Tibial artery (tissue), 4 donors: ENCODE results near the gene GLOD4.
"Not testable (repeated sequence)": the region's sequence is repeated elsewhere in the genome, so short reads cannot be mapped to it uniquely, and the experiment has no call there.

Source experiments
- DNase-seq, 2 donors: peaks; one replicate each; pipeline ENCODE4 v3.0.0-alpha.2; 2019
- H3K27ac ChIP-seq, 2 donors: fragments of 200-600 bp; sonication (generic) in 1 of 2; 1 replicate in 1 of 2; 2 replicates in 1 of 2; pipeline ENCODE4 v1.5.1; 2018 to 2019; ENCODE audit warnings: mild to moderate bottlenecking in 1 of 2
- H3K27me3 ChIP-seq, 2 donors: fragments of 200-600 bp; sonication (generic) in 1 of 2; one replicate each; pipeline versions ENCODE4 v1.5.1 to v1.6.0; 2016 to 2019
- H3K36me3 ChIP-seq, 3 donors: fragments of 200-600 bp; sonication (generic) in 2 of 3; one replicate each; pipeline ENCODE4 v1.5.1; 2016 to 2019; ENCODE audit warnings: mild to moderate bottlenecking in 2 of 3
- H3K4me1 ChIP-seq, 4 donors: fragments of 200-600 bp; sonication (generic) in 2 of 4; 1 replicate in 3 of 4; 2 replicates in 1 of 4; pipeline ENCODE4 v1.5.1; 2016 to 2019
- H3K4me3 ChIP-seq, 2 donors: fragments of 200-600 bp; sonication (generic) in 1 of 2; 1 replicate in 1 of 2; 2 replicates in 1 of 2; pipeline ENCODE4 v1.5.1; 2018 to 2019; ENCODE audit warnings: mild to moderate bottlenecking in 2 of 2
- H3K9me3 ChIP-seq, 3 donors: fragments of 200-600 bp; sonication (generic) in 1 of 3; one replicate each; pipeline ENCODE4 v1.5.1; 2016 to 2019
- intact Hi-C: fragments of 100-400 bp; cut with DNase I; formaldehyde crosslinking; loops from one replicate; pipeline ENCODE4 v1.15.0; 2023; ENCODE audit warnings: low total_unique reads
- TF ChIP-seq, protein P1 (sequence below), 2 experiments: fragments of 200-600 bp in 1 of 2; fragments of 450-650 bp in 1 of 2; IDR thresholded peaks; one replicate each; pipeline ENCODE4 v1.5.1; 2017 to 2019; ENCODE audit warnings: antibody characterized with exemption in 2 of 2, mild to moderate bottlenecking in 1 of 2, moderate library complexity in 1 of 2

The GLOD4 gene

DNA sequence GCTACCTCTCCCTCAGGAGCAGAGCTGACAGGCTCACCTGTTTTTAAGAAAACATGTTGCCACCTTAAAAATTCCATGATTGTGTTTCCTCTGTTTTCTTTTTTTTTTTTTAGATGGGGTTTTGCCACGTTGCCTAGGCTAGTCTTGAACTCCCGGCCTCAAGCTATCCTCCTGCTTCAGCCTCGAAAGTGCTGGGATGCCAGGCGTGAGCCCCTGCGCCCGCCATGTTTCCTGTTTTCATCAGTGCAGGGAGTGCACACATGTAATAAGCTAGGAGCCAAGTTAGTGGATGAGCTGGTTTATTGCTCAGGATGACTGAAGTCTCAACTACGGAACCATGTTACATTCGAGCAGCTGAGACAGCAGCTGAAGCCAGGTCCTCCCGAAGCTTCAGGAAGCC is 13.6 kb upstream of the GLOD4 start:
- Histone ChIP-seq H3K27ac (peak overlapping the region; percentile 26 to 68), H3K4me3 (no peak overlapping the region), H3K36me3 (peaks cover 8 to 35% (median 19%) of the 10 kb centered on the region in 3 donors), H3K9me3 (no peaks in the 10 kb centered on the region), H3K27me3 (no peaks in the 10 kb centered on the region), H3K4me1 (peaks cover 0 to 17% (median 9%) of the 10 kb centered on the region in 4 donors)
- intact Hi-C loops = loop anchor here (2.0 kb wide), 1 partner anchor 185 kb away; no protein-coding TSS in a partner anchor
- no peak for DNase-seq
- TF ChIP-seq, protein P1, sequence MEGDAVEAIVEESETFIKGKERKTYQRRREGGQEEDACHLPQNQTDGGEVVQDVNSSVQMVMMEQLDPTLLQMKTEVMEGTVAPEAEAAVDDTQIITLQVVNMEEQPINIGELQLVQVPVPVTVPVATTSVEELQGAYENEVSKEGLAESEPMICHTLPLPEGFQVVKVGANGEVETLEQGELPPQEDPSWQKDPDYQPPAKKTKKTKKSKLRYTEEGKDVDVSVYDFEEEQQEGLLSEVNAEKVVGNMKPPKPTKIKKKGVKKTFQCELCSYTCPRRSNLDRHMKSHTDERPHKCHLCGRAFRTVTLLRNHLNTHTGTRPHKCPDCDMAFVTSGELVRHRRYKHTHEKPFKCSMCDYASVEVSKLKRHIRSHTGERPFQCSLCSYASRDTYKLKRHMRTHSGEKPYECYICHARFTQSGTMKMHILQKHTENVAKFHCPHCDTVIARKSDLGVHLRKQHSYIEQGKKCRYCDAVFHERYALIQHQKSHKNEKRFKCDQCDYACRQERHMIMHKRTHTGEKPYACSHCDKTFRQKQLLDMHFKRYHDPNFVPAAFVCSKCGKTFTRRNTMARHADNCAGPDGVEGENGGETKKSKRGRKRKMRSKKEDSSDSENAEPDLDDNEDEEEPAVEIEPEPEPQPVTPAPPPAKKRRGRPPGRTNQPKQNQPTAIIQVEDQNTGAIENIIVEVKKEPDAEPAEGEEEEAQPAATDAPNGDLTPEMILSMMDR (IDR thresholded peaks at IDR 0.05) = no peak

DNA sequence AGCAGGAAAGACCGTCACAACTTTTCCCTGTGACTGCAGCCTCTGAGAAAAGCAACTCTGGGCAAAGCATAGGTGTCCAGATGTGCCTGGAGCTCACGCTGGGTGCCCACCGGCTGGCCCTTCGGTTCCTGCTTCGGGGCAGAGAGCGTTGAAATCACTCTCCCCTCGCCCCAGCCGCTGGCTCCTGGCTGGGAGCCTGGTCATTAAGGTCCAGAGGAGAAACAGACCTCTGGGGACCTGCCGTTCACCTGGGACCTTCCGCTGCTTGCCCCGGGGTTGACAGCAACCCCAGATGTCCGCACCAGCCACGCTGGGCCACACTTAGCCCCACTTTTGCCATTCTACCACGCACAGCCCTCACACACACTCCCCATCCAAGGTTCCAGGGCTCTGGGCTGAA is 13.2 kb upstream of the GLOD4 start:
- no peak for DNase-seq
- intact Hi-C loops = loop anchor here (2.0 kb wide), 1 partner anchor 186 kb away; no protein-coding TSS in a partner anchor
- H3K27ac ChIP-seq = peak overlapping the region; percentile 26 to 68
- H3K36me3 ChIP-seq = peaks cover 8 to 32% (median 19%) of the 10 kb centered on the region in 3 donors
- peaks cover 0 to 19% (median 9%) of the 10 kb centered on the region in 4 donors for H3K4me1 ChIP-seq
- no peaks in the 10 kb centered on the region for H3K27me3 ChIP-seq
- peak overlapping the region; percentile 34 to 40 for H3K4me3 ChIP-seq
- TF ChIP-seq, protein P1 (IDR thresholded peaks at IDR 0.05) = no peak
- no peaks in the 10 kb centered on the region for H3K9me3 ChIP-seq

DNA sequence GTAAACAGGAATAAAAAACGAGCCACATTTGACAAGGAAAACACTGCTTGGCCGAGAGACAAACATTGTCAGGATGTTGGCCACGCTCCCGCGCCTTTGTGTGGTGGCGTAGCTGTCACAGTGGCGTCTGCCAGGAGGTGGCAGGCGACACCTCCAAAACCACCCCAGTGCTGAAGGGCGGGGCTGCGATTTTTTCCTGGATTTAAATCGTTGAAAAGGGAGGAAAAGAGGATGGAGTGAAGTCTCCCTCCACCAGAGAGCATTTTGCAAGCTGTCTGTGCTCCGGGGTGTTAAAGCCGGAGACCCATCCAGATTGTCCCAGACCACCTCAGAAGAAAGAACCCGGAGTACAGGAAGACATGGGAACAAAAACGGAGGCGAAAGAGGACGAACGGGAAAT is 12.8 kb upstream of the GLOD4 start:
- peak; percentile 85 to 90 for DNase-seq
- Histone ChIP-seq H3K9me3 (no peaks in the 10 kb centered on the region), H3K27ac (peak overlapping the region in 1 of 2 donors; percentile 68), H3K36me3 (peaks cover 10 to 32% (median 23%) of the 10 kb centered on the region in 3 donors), H3K4me1 (peaks cover 0 to 23% (median 9%) of the 10 kb centered on the region in 4 donors), H3K4me3 (peak overlapping the region; percentile 34 to 40), H3K27me3 (no peaks in the 10 kb centered on the region)
- intact Hi-C loops = loop anchor here (2.0 kb wide), 1 partner anchor 186 kb away; no protein-coding TSS in a partner anchor
- TF ChIP-seq, protein P1 (IDR thresholded peaks at IDR 0.05) = peak; percentile 81 to 96

DNA sequence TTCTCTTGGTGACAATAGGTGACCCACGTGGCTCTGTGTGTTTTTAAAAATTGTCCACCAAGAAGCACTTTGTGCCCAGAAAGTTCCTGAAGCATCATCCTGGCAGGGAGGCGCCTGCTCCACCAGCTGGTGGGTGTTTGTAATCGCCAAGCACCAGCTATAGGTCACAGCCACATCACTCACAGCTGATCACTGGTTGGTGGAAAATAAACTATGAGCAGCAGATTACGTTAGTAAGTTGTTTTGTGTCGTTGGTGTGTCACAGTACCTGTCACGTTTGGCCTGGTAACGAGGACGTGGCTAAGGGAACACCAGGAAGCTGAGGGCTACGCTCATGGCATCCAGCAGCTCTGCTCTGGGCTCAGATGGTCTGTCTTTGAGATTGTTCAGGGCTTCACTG is 10.2 kb upstream of the GLOD4 start:
- no peak for DNase-seq
- Histone ChIP-seq H3K27me3 (no peaks in the 10 kb centered on the region), H3K36me3 (peaks cover 33 to 54% (median 48%) of the 10 kb centered on the region in 3 donors), H3K4me3 (no peak overlapping the region), H3K27ac (no peak overlapping the region), H3K9me3 (no peaks in the 10 kb centered on the region), H3K4me1 (peaks cover 0 to 24% (median 9%) of the 10 kb centered on the region in 4 donors)
- intact Hi-C loops = no loop called here
- TF ChIP-seq, protein P1 (IDR thresholded peaks at IDR 0.05) = no peak

DNA sequence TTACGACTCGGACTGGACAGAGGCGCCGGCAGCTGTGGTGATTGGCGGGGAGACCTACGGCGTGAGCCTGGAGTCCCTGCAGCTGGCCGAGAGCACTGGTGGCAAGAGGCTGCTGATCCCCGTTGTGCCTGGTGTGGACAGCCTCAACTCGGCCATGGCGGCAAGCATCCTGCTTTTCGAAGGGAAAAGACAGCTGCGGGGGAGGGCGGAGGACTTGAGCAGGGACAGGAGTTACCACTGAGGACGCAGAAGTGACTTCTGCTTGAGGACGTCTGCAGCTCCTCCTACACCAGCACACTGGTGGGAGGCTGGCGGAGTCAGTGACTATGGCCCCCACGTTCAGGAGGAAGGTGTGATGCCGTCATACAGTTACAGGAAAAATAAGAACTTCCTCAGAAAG is 9.7 kb upstream of the GLOD4 start:
- peak in 1 of 2 donors; percentile 63 for DNase-seq
- H3K27me3 ChIP-seq = no peaks in the 10 kb centered on the region
- H3K4me1 ChIP-seq = peaks cover 0 to 24% (median 9%) of the 10 kb centered on the region in 4 donors
- H3K9me3 ChIP-seq = no peaks in the 10 kb centered on the region
- H3K4me3 ChIP-seq = no peak overlapping the region
- TF ChIP-seq, protein P1 (IDR thresholded peaks at IDR 0.05) = no peak
- intact Hi-C loops = no loop called here
- no peak overlapping the region for H3K27ac ChIP-seq
- peaks cover 33 to 56% (median 48%) of the 10 kb centered on the region in 3 donors for H3K36me3 ChIP-seq

DNA sequence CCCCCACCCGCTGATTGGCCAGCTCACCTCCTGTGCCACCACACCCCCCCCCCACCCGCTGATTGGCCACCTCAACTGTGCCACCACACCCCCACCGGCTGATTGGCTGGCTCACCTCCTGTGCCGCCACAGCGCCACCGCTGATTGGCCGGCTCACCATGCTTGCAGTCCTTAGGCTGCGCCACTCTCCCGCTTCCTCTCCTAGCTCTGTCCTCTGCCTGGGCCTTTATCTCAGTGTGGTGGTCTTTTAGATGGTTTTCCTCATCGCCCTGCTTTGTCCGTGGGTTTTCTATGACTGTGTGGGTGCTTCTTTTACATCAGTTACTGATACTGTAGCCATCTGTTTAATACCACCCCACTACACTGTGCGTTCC is 8.8 kb upstream of the GLOD4 start:
- intact Hi-C loops, H3K27me3 ChIP-seq, H3K27ac ChIP-seq, H3K4me3 ChIP-seq, H3K9me3 ChIP-seq: not testable (repeated sequence)
- Histone ChIP-seq H3K4me1 (peaks cover 0 to 24% (median 8%) of the 10 kb centered on the region in 4 donors), H3K36me3 (peaks cover 33 to 63% (median 48%) of the 10 kb centered on the region in 3 donors)
- peak; percentile 14 to 33 for DNase-seq

DNA sequence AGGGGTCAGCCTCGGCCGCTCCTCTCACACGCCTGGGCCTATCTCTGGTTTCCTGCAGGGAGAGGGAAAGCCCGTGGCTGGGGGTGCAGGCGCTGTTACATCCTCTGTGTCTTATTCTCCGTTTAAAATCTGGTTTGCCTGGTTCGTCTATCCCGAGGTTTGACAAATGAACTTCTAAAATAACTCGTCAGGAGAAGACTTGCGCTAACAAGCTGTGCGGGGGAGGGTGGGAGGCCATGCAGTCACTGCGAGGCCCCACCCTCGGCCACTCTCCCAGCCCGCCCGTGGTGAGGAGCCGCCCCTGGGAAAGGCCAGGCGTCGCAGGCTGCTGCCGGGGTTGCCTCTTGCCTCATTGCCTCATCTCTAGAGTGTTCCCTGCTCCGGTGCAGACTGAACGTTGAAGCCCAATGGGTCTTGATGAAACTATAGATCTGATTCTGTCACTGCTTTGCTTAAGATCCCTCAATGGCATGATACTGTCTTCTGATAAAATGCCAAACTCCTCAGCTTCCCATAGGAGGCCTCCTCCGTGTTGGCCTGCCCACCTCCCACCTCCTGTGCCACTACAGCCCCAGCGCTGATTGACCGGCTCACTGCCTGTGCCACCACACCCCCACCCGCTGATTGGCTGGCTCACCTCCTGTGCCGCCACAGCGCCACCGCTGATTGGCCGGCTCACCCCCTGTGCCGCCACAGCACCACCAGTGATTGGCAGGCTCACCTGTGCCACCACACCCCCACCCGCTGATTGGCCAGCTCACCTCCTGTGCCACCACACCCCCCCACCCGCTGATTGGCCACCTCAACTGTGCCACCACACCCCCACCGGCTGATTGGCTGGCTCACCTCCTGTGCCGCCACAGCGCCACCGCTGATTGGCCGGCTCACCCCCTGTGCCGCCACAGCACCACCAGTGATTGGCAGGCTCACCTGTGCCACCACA is 8.1 kb upstream of the GLOD4 start:
- H3K4me3 ChIP-seq, intact Hi-C loops, H3K27me3 ChIP-seq, H3K9me3 ChIP-seq: not testable (repeated sequence)
- H3K36me3 ChIP-seq = peaks cover 33 to 63% (median 48%) of the 10 kb centered on the region in 3 donors
- peaks cover 0 to 17% (median 5%) of the 10 kb centered on the region in 4 donors for H3K4me1 ChIP-seq
- DNase-seq = peak; percentile 16 to 67
- H3K27ac ChIP-seq = peak overlapping the region in 1 of 2 donors; percentile 37
